B cell (primary cell): Measurements from ENCODE around the gene ZMAT5. TPM values are rescaled to one million over a fixed set of nuclear protein-coding genes. Genes with fewer than 3 reads are reported as not detected.

Source experiments
- ATAC-seq: fragments of 200-7000 bp; cut with Tn5 transposase; one replicate; pipeline ENCODE4 v1.10.0; 2021; ENCODE audit warnings: low read depth, mild to moderate bottlenecking, moderate number of reproducible peaks, moderate library complexity
- CTCF ChIA-PET: fragments of 350-600 bp; sonication (Branson Sonifier 250); formaldehyde crosslinking; loops from one replicate; lab custom pipeline; 2021; ENCODE audit warnings: antibody characterized with exemption, inconsistent platforms; lab: Charles Lee
- POLR2A ChIA-PET: fragments of 350-600 bp; sonication (Branson Sonifier 250); formaldehyde crosslinking; loops from one replicate; lab custom pipeline; 2021; ENCODE audit warnings: antibody characterized with exemption; lab: Charles Lee
- DNase-seq: peaks from one replicate; pipeline ENCODE4 v3.0.0; 2013
- H2AFZ ChIP-seq: 2 replicates; pipeline ENCODE4 v1.6.1; 2012; ENCODE audit warnings: mild to moderate bottlenecking, low read depth, low read length; ENCODE audit not compliant: insufficient read depth, poor library complexity, severe bottlenecking
- H3K27ac ChIP-seq, 2 donors: 1 replicate in 1 of 2; 2 replicates in 1 of 2; pipeline ENCODE4 v1.5.1; 2012 to 2013; ENCODE audit warnings: low read length in 2 of 2, mild to moderate bottlenecking in 2 of 2, moderate library complexity in 1 of 2
- H3K27me3 ChIP-seq, 4 experiments: fragments of 200-600 bp in 1 of 4; sonication (generic) in 1 of 4; replicated peaks in 1 of 4; 1 replicate in 2 of 4; 2 replicates in 2 of 4; pipeline versions ENCODE4 v1.6.1 to v1.7.0; 2013 to 2016; ENCODE audit warnings: low read length in 3 of 4, mild to moderate bottlenecking in 2 of 4, mixed read lengths in 1 of 4, moderate library complexity in 1 of 4; ENCODE audit not compliant: insufficient read depth in 4 of 4, control insufficient read depth in 3 of 4; ENCODE audit errors: control extremely low read depth in 1 of 4
- H3K36me3 ChIP-seq, 2 experiments: replicated peaks in 1 of 2; 1 replicate in 1 of 2; 2 replicates in 1 of 2; pipeline versions ENCODE4 v1.6.1 to v1.7.1; 2013; ENCODE audit warnings: low read length in 1 of 2; ENCODE audit not compliant: insufficient read depth in 2 of 2, control insufficient read depth in 1 of 2; ENCODE audit errors: control extremely low read depth in 1 of 2, extremely low read depth in 1 of 2
- H3K4me1 ChIP-seq, 2 donors: fragments of 200-600 bp in 1 of 2; sonication (generic) in 1 of 2; 1 replicate in 1 of 2; 2 replicates in 1 of 2; pipeline versions ENCODE4 v1.5.1 to v1.6.1; 2013 to 2017; ENCODE audit warnings: low read length in 2 of 2; ENCODE audit not compliant: control insufficient read depth in 2 of 2, insufficient read depth in 2 of 2
- H3K4me2 ChIP-seq: replicated peaks from 2 replicates; pipeline ENCODE3; 2012; ENCODE audit warnings: mild to moderate bottlenecking, low read depth, low read length; ENCODE audit not compliant: poor library complexity, severe bottlenecking
- H3K4me3 ChIP-seq, 5 experiments: fragments of 200-600 bp in 1 of 5; sonication (generic) in 1 of 5; 1 replicate in 3 of 5; 2 replicates in 2 of 5; pipeline versions ENCODE4 v1.5.1 to v1.7.0; 2011 to 2016; ENCODE audit warnings: low read length in 4 of 5, mild to moderate bottlenecking in 4 of 5, low read depth in 2 of 5, control low read depth in 1 of 5, moderate library complexity in 1 of 5; ENCODE audit not compliant: insufficient read depth in 1 of 5; ENCODE audit errors: control extremely low read depth in 1 of 5, extremely low read depth in 1 of 5
- H3K79me2 ChIP-seq: fragments of 200-600 bp; sonication (generic); one replicate; pipeline ENCODE4 v1.6.0; 2016; ENCODE audit warnings: low read length; ENCODE audit not compliant: control insufficient read depth, insufficient read depth
- H3K9ac ChIP-seq: fragments of 200-600 bp; sonication (generic); 2 replicates; pipeline ENCODE4 v1.6.1; 2017; ENCODE audit warnings: mild to moderate bottlenecking, low read length, moderate library complexity
- H3K9me3 ChIP-seq, 3 donors: one replicate each; pipeline versions ENCODE4 v1.6.1 to v1.7.1; 2013; ENCODE audit warnings: low read length in 2 of 3; ENCODE audit not compliant: control insufficient read depth in 2 of 3, insufficient read depth in 1 of 3; ENCODE audit errors: control extremely low read depth in 1 of 3
- H4K20me1 ChIP-seq: 2 replicates; pipeline ENCODE4 v1.6.0; 2012; ENCODE audit warnings: mild to moderate bottlenecking, low read length; ENCODE audit not compliant: insufficient read depth, control insufficient read depth, poor library complexity, severe bottlenecking
- H3K27ac Mint-ChIP-seq: one replicate; pipeline ENCODE4 v1.8.0; 2021; ENCODE audit warnings: mixed read lengths
- H3K27me3 Mint-ChIP-seq: one replicate; pipeline ENCODE4 v1.8.0; 2021; ENCODE audit warnings: mixed read lengths
- H3K4me1 Mint-ChIP-seq: one replicate; pipeline ENCODE4 v1.8.0; 2021; ENCODE audit warnings: mixed read lengths
- H3K4me3 Mint-ChIP-seq: one replicate; pipeline ENCODE4 v1.8.0; 2021; ENCODE audit warnings: mixed read lengths
- H3K9me3 Mint-ChIP-seq: one replicate; pipeline ENCODE4 v1.8.0; 2022; ENCODE audit warnings: mixed read lengths; ENCODE audit not compliant: insufficient read depth
- EZH2 ChIP-seq: IDR thresholded peaks from 2 replicates; pipeline ENCODE4 v1.6.1; 2012; ENCODE audit warnings: borderline replicate concordance, low read depth, mild to moderate bottlenecking, moderate library complexity, low read length; ENCODE audit not compliant: insufficient read depth, poor library complexity, severe bottlenecking
- WGBS: methylation state at CpG from one replicate; pipeline ENCODE4 v1.1.5; 2013; ENCODE audit warnings: missing lambda C conversion rate; ENCODE audit not compliant: insufficient coverage; 5-methylcytosine and 5-hydroxymethylcytosine counted together
- intact Hi-C: fragments of 100-400 bp; cut with micrococcal nuclease; formaldehyde crosslinking; loops from one replicate; pipeline ENCODE4 v1.10.0; 2022
- polyA plus RNA-seq: library from polyadenylated mRNA; depleted of rRNA; stranded (reverse); fragments of >200 nt; gene quantifications from 2 replicates; pipeline ENCODE4 v1.2.3, GENCODE V29; 2012
- total RNA-seq, 2 donors: library from RNA; stranded (reverse); fragments of 120-200 nt in 1 of 2; gene quantifications; 1 replicate in 1 of 2; 2 replicates in 1 of 2; pipeline versions ENCODE4 v1.2.3 to v1.2.4, GENCODE V29; 2013 to 2022
- TF ChIP-seq, protein P1 (sequence below): fragments of 200-600 bp; IDR thresholded peaks from one replicate; pipeline ENCODE4 v1.8.0; 2022; ENCODE audit warnings: antibody characterized with exemption, mild to moderate bottlenecking

Gene ZMAT5
- total and polyA plus RNA-seq, 2 donors (not counting 1 experiment from before 2014, with no cell fraction given) = 17.8 to 26.3 TPM

GRCh38 chr22:29753808-29754657, 12.8 kb downstream of the ZMAT5 start:
- CTCF ChIA-PET = no interaction called here
- no peaks in the 10 kb centered on the region for H3K27me3 Mint-ChIP-seq

GRCh38 chr22:29751669-29752068, 15.1 kb downstream of the ZMAT5 start:
- no peak for TF ChIP-seq EZH2
- TF ChIP-seq, protein P1, sequence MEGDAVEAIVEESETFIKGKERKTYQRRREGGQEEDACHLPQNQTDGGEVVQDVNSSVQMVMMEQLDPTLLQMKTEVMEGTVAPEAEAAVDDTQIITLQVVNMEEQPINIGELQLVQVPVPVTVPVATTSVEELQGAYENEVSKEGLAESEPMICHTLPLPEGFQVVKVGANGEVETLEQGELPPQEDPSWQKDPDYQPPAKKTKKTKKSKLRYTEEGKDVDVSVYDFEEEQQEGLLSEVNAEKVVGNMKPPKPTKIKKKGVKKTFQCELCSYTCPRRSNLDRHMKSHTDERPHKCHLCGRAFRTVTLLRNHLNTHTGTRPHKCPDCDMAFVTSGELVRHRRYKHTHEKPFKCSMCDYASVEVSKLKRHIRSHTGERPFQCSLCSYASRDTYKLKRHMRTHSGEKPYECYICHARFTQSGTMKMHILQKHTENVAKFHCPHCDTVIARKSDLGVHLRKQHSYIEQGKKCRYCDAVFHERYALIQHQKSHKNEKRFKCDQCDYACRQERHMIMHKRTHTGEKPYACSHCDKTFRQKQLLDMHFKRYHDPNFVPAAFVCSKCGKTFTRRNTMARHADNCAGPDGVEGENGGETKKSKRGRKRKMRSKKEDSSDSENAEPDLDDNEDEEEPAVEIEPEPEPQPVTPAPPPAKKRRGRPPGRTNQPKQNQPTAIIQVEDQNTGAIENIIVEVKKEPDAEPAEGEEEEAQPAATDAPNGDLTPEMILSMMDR = no peak
- CTCF ChIA-PET = no interaction called here

More at GRCh38 chr22:29753808-29754657, 12.8 kb downstream of the ZMAT5 start:
- no peak overlapping the region for H3K9ac ChIP-seq
- intact Hi-C loops = no loop called here
- H3K4me3 ChIP-seq = no peak overlapping the region
- no peak for TF ChIP-seq EZH2
- TF ChIP-seq, protein P1 = no peak
- Mint-ChIP-seq H3K9me3 (no peaks in the 10 kb centered on the region), H3K4me3 (no peak overlapping the region), H3K4me1 (peaks cover 6% of the 10 kb centered on the region), H3K27ac (no peak overlapping the region)
- no peak overlapping the region for H3K27ac ChIP-seq
- DNase-seq (no peak), ATAC-seq (no peak)
- peaks cover 24% of the 10 kb centered on the region for H3K79me2 ChIP-seq
- H3K4me1 ChIP-seq = no peaks in the 10 kb centered on the region
- H3K4me2 ChIP-seq = no peak overlapping the region
- H3K9me3 ChIP-seq = no peaks in the 10 kb centered on the region
- no peaks in the 10 kb centered on the region for H3K27me3 ChIP-seq
- POLR2A ChIA-PET = no interaction called here
- peaks cover 1 to 4% of the 10 kb centered on the region in 2 experiments for H3K36me3 ChIP-seq
- H2AFZ ChIP-seq = no peak overlapping the region
- H4K20me1 ChIP-seq = peaks cover 12% of the 10 kb centered on the region
- WGBS = 90% methylated on average over 16 of the region's 16 CpGs

More at GRCh38 chr22:29751669-29752068, 15.1 kb downstream of the ZMAT5 start:
- DNase-seq (no peak), ATAC-seq (no peak)
- H3K9me3 ChIP-seq = no peaks in the 10 kb centered on the region
- no peak overlapping the region for H3K4me3 ChIP-seq
- intact Hi-C loops = no loop called here
- no peak overlapping the region for H3K4me2 ChIP-seq
- H3K27ac Mint-ChIP-seq = no peak overlapping the region
- H2AFZ ChIP-seq = no peak overlapping the region
- H3K4me1 ChIP-seq = no peaks in the 10 kb centered on the region
- POLR2A ChIA-PET = no interaction called here
- peaks cover 6% of the 10 kb centered on the region for H3K4me1 Mint-ChIP-seq
- H3K9ac ChIP-seq = no peak overlapping the region
- H3K4me3 Mint-ChIP-seq = no peak overlapping the region
- H3K27me3 Mint-ChIP-seq = no peaks in the 10 kb centered on the region
- WGBS = 100% methylated on average over 2 of the region's 2 CpGs
- H3K27ac ChIP-seq = no peak overlapping the region
- H3K36me3 ChIP-seq = peaks cover 0 to 22% of the 10 kb centered on the region in 2 experiments
- no peaks in the 10 kb centered on the region for H3K9me3 Mint-ChIP-seq
- no peaks in the 10 kb centered on the region for H3K27me3 ChIP-seq
- peaks cover 17% of the 10 kb centered on the region for H3K79me2 ChIP-seq
- H4K20me1 ChIP-seq = peaks cover 12% of the 10 kb centered on the region
